ENCODE data around the gene CROCC2.

GRCh38 chr2:240946654-240947053 is 40.5 kb downstream of the CROCC2 start:
- TF ChIP-seq CTCF (IDR thresholded peaks at IDR 0.05 in 4 of 5, conservative IDR thresholded peaks at IDR 0.05 in 1 of 5) (no peak), POLR2A (IDR thresholded peaks at IDR 0.05) (no peak)
